AG04450 (cell line): Measurements from ENCODE around the gene ATP5MC3. TPM values are rescaled to one million over a fixed set of nuclear protein-coding genes. Genes with fewer than 3 reads are reported as not detected.

ENCODE experiments used
- CTCF ChIA-PET: fragments of 300-600, 350-600 bp; formaldehyde crosslinking; extraction: SDS; loops from one replicate; lab custom pipeline; 2022; ENCODE audit warnings: antibody characterized with exemption, inconsistent platforms; lab: Charles Lee
- POLR2A ChIA-PET: fragments of 350-600 bp; formaldehyde crosslinking; extraction: SDS; loops from one replicate; lab custom pipeline; 2021; ENCODE audit warnings: antibody characterized with exemption, inconsistent platforms; lab: Yijun Ruan, JAX
- DNase-seq: peaks from one replicate; pipeline ENCODE4 v3.0.0-alpha.2; 2011; ENCODE audit warnings: low read depth, low spot score
- H3K27ac ChIP-seq: one replicate; pipeline ENCODE4 v1.5.1; 2012; ENCODE audit warnings: low read depth, low read length, control low read depth
- H3K27me3 ChIP-seq: one replicate; pipeline ENCODE4 v1.6.0; 2012; ENCODE audit warnings: low read length; ENCODE audit not compliant: control insufficient read depth, insufficient read depth
- H3K4me3 ChIP-seq: 2 replicates; pipeline ENCODE4 v1.5.1; 2011; ENCODE audit warnings: mild to moderate bottlenecking, low read depth, low read length, control low read depth
- H3K9me3 ChIP-seq: 2 replicates; pipeline ENCODE4 v1.5.1; 2012; ENCODE audit warnings: low read length; ENCODE audit not compliant: control insufficient read depth, insufficient read depth
- CTCF ChIP-seq: IDR thresholded peaks from 2 replicates; pipeline ENCODE4 v1.5.1; 2011; ENCODE audit warnings: low read depth, low read length, control low read depth, inconsistent platforms
- polyA plus RNA-seq: library from polyadenylated mRNA; depleted of rRNA; stranded (reverse); fragments of >200 nt; gene quantifications from 2 replicates; pipeline ENCODE4 v1.2.3, GENCODE V29; 2011

The ATP5MC3 gene
- polyA plus RNA-seq, 1 experiment: 519 TPM

- Histone ChIP-seq H3K9me3 (no peaks in the 10 kb centered on the region), H3K27me3 (no peaks in the 10 kb centered on the region), H3K4me3 (no peak overlapping the region), H3K27ac (no peak overlapping the region)
- TF ChIP-seq CTCF: no peak
- DNase-seq: no peak
- CTCF ChIA-PET: interaction anchor here (0.9 to 1.6 kb wide), 4 partner anchors 12 to 439 kb away, joined by 3 to 6 read pairs (median 4); no protein-coding TSS in a partner anchor
- POLR2A ChIA-PET: no interaction called here
Observed at GRCh38 chr2:175136334-175137215, 44.9 kb downstream of the ATP5MC3 start.

GRCh38 chr2:175135862-175136261 lies 45.6 kb downstream of the ATP5MC3 start:
- ChIA-PET POLR2A (no interaction called here), CTCF (interaction anchor here (0.7 kb wide), 1 partner anchor 41 kb away, joined by 6 read pairs; no protein-coding TSS in a partner anchor)
- no peaks in the 10 kb centered on the region for H3K9me3 ChIP-seq
- DNase-seq: no peak
- no peak overlapping the region for H3K27ac ChIP-seq
- TF ChIP-seq CTCF: no peak
- H3K27me3 ChIP-seq: no peaks in the 10 kb centered on the region
- no peak overlapping the region for H3K4me3 ChIP-seq

- ChIA-PET POLR2A (no interaction called here), CTCF (interaction anchor here (0.7 kb wide), 1 partner anchor 41 kb away, joined by 6 read pairs; no protein-coding TSS in a partner anchor)
- TF ChIP-seq CTCF: no peak
Observed at GRCh38 chr2:175135177-175135576, 46.3 kb downstream of the ATP5MC3 start.

GRCh38 chr2:175131252-175131651 lies 50.3 kb downstream of the ATP5MC3 start:
- no peak for DNase-seq

More at GRCh38 chr2:175135177-175135576, 46.3 kb downstream of the ATP5MC3 start:
- Histone ChIP-seq H3K27me3 (no peaks in the 10 kb centered on the region), H3K9me3 (no peaks in the 10 kb centered on the region), H3K4me3 (no peak overlapping the region), H3K27ac (no peak overlapping the region)
- no peak for DNase-seq

More at GRCh38 chr2:175131252-175131651, 50.3 kb downstream of the ATP5MC3 start:
- H3K27ac ChIP-seq: no peak overlapping the region
- POLR2A ChIA-PET: no interaction called here
- TF ChIP-seq CTCF: no peak
- H3K4me3 ChIP-seq: no peak overlapping the region
- CTCF ChIA-PET: no interaction called here
- H3K9me3 ChIP-seq: no peaks in the 10 kb centered on the region
- H3K27me3 ChIP-seq: no peaks in the 10 kb centered on the region
